Stimulated activated CD4-positive, alpha-beta T cell treated with anti-CD3 and anti-CD28 coated beads, Interleukin-1b, Interleukin-23, amount 100 ng/mL, for 1 hour (primary cell): ENCODE data around the gene RNU1-4.
"Not testable (repeated sequence)": the region's sequence is repeated elsewhere in the genome, so short reads cannot be mapped to it uniquely, and the experiment has no call there.

Experiments
- DNase-seq, 2 donors: peaks; one replicate each; pipeline ENCODE4 v3.0.0-alpha.2; 2020; ENCODE audit warnings: low read depth in 2 of 2

The RNU1-4 gene

DNA sequence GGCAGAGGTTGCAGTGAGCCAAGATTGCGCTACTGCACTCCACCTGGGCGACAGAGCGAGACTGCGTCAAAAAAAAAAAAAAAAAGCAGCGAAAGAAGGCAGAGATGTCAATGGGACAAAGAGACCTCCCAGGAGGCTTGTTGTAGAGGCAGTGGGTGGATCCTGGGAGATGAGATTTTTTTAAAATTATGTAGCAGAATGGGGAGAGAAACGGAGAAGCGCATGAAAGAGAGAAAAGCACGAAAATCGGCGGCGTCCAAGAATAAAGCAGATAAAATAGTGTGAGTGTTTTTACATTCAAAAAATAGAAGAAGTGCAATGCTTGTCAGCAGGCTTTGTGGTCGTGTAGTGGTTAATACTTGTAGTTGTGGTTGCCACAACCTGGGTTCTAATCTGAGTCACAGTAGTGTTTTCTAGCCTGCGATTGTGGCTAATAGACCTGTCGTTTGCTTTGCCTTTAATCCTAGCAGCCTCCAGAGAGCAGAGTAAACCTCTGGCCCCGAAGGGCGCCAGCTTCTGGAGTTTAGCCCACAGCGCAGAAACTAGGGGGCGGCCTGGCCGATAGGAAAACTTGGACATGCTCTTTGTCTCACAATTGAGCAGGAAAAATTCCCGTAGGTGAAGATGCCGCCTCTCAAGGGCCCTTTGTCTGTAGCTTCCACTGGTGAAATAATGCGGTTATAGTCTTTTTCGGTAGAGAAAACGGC lies 11.9 kb upstream of the RNU1-4 start:
- DNase-seq, result not testable (repeated sequence)

DNA sequence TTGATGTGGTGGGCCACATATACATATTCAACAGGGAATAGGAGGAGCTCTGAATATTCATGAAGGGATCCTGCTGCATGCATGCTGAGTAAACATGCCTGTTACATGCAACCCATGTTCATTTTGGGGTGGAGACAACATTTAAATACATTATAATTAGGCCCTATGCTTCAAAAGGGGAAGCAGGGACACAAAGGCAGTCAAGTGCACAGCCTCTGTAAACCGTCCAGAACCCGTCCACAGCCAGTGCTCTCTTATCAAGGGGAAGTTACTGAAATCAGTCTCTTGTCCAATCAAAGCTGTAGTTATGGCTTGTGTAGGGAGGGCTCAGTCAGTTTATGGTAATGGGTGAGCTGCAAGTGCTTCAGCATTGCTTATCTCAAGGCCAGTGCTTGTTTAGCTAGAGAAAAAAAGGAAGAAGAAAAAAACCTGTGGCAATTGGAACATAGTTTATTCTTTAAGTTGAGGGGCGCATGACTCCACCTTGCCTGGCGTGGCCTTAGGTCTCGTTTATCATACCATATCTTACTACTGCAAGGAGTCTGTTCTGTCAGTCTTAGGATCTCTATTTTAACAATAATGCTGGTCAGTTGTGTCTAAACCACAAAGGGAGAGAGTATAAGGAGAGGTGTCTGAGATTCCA lies 7.9 kb upstream of the RNU1-4 start:
- not testable (repeated sequence) for DNase-seq

DNA sequence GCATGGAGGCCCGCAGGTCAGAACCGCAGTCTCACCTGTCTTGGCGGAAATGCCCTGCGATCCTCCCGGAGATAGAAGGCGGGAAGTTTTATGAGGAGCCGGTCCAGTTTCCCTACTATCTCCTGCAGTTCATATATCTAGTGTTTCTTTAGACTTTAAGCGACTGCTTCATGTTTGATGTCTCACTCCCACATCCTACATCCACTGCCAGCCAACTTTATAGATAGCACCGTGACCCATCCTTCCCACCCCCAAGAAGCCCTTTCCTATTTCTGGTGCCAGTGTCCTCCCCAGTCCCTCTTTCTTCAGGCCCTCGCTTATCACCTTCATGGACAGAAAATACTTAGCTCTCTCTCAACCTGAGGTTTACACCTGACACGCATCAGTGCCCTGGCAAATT lies 914 bp downstream of the RNU1-4 start:
- not testable (repeated sequence) for DNase-seq

DNA sequence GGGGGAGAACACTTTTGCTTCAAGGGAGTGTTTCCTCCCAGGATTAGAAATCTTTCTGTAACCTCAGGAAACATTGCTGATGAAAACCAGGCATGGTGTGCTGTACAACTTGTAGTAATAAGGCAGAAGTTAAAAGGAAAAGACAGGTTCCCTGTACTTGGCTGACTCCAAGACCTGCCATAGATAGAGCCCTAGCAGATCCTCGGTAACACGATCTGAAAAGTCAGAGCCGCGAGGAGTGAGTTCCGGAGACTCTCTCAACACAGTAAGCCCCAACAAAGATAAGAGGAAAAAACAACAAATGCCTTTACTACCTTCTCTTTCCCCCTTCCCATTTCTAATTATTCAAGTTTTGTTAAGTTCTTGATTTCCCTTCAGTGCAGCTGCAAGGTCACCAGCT lies 7.3 kb downstream of the RNU1-4 start:
- DNase-seq, result not testable (repeated sequence)

DNA sequence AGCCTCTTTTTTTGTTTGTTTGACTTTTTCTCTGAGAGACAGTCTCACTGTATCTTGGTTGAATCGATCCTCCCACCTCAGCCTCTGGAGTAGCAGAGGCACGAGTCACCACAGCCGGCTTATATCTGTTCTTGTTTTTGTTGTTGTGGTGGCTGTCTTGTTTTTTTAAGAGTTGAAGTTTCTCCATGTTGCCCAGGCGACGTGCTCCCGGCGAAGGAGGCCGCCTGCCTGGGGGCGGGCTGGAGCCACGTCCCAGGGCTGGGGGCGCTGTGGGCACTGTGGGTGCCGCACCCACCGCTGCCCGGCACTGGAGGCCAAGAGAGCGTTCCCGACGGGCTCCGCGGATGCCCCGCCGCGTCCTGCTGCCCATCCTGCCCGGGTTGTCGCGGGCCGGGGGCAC lies 8.4 kb downstream of the RNU1-4 start:
- DNase-seq, result not testable (repeated sequence)

DNA sequence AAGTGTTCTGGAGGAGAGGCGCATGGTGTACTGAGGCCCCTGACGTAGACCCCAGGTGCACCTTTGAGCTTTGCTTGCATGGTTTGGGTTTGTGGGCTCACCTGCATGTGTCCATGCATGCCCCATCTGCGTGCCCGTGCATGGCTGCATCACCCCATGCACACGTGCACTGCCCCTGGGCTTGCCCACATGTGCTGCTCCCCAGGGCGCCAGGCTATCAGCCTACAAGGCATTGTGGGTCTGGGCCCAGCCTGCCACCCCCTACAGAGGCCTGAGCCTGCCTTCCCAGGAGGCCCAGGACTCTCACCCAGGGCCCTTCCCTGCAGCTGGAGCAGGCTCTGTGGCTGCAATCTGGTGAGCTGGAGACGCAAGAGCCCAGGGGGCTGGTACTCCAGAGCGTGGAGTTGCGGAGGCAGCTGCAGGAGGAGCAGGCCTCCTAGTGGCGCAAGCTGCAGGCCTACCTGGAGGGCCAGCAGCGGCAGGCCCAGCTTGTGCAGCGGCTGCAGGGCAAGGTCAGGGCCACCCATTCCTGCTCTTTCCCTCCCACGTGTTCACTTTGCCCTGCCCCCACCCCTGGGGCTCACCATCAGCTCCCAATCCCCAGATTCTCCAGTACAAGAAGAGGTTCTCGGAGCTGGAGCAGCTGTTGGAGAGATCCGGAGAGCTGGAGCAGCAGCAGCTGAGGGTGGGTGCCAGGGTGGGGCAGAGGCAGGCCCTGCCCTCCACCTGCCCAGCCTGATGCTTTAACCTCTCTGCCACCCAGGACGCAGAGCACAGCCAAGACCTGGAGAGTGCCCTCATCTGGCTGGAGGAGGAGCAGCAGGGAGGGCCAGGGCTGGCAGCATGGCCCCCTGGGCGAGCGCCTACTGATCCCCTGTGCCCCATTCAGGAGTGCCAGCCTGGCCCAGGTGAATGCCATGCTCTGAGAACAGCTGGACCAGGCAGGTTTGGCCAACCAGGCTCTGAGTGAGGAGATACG lies 9.9 kb downstream of the RNU1-4 start:
- DNase-seq, result not testable (repeated sequence)

DNA sequence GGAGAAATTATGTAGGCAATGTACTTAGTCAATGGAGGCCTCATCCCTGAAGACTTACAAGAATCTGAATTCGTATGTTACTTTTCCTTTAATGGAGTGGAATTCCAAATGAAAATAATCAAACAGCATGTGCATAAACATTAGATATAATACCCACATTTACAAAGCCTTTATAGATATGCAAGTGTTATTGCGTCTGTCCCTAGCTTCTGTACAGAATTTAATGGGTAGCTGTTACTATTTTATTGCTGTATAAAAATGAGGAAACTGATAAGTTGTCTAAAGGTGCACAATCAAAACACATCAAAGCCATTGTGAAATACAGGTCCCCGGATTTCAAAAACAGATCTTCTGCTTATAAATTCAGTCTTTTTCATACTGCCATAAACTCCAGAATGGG lies 12.5 kb downstream of the RNU1-4 start:
- DNase-seq, result not testable (repeated sequence)

DNA sequence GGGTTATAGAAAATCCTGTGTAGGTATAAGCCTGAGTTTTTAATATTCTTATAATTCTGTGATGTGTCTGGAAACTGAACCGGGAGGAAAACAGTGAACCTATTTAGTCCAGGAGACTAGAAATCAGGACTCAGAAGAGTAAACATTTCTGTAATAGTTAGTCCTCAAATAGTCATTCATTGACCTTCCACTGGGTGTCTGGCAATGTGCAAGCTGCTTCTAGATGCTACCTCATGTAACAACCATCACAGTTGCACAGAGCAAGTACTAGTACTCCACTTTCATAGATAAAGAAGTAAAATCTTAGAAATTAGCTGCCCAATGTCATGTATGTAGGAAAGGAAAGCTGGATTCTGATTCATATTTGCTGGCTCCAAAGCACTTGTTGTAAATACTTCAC lies 15.1 kb downstream of the RNU1-4 start:
- not testable (repeated sequence) for DNase-seq

DNA sequence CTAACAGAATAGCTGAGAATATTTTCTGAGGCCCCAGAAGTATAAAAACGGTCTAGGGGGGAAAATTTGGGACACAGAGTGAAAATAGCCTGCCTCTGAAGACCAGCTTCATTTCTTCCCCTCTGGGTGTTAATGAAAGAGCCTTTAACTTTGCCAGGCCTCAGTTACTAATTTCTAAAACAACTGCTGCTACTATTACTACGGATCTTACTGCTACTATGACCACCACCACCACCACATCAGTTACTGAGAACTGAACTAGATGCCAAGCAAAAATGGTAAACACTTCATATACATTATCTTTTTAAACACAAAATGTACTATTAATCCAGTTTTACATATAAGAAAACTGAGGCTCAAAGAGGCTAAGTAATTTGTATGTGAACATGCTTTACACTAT lies 15.6 kb downstream of the RNU1-4 start:
- DNase-seq, result not testable (repeated sequence)

DNA sequence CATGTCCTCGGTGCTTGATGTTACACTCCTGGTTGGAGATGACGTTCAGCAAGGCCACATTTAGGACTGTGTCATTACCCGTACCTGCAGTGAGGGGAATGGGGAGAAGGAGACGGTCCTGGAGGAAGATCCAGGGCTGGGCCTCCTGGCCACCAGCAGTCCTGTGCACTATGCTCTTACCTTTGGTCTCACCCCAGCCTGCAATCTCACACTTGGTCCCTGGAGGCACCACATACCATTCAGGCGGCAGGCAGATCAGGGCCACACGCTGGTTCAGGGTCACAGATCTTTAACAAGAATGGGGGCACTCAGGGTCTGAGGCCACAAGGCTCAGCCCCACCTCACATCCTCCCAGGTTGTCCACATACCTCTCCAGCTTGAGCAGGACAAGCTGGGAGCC lies 17.3 kb downstream of the RNU1-4 start:
- not testable (repeated sequence) for DNase-seq

DNA sequence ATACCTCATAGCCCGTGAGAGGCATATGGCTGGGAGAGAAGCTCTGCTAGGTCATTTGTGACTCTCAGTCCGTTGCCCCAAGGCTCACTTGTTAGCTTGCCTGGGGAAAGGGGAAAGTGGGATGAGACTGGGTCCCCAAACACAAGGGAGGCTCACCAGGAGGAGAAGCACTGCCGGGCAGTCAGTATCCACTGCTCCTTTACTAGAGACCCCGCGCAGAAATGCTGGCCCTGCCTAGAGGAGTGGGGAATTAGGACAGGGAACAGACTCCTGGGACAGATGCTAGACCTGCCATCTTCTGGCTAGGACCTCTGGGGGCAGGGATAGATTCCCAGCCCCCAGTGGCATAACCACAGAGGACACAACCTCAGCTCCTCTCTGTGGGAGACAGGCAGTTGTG lies 17.7 kb downstream of the RNU1-4 start:
- not testable (repeated sequence) for DNase-seq

DNA sequence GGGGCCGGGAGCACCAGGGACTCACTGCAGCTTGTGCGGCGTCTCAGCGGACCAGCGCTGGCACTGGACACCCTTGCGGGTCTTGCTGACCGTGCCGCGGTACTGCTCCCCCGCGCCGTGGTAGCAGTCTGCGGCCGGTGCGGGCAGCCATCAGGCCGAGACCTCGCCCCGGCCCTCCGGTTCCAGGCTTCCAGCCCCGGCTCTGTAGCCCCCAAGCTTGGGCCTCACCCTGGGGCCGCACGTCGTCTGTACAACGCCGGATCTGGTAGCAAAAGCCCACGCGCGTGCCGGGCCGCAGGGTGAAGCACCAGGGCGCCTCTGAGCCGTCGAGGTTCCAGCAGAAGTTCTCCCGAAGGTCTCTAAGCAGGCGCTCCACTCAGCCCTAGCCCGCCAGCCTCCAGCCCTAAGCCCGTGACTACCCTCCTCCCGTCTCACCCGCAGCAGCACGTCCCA lies 18.8 kb downstream of the RNU1-4 start:
- DNase-seq, result not testable (repeated sequence)

DNA sequence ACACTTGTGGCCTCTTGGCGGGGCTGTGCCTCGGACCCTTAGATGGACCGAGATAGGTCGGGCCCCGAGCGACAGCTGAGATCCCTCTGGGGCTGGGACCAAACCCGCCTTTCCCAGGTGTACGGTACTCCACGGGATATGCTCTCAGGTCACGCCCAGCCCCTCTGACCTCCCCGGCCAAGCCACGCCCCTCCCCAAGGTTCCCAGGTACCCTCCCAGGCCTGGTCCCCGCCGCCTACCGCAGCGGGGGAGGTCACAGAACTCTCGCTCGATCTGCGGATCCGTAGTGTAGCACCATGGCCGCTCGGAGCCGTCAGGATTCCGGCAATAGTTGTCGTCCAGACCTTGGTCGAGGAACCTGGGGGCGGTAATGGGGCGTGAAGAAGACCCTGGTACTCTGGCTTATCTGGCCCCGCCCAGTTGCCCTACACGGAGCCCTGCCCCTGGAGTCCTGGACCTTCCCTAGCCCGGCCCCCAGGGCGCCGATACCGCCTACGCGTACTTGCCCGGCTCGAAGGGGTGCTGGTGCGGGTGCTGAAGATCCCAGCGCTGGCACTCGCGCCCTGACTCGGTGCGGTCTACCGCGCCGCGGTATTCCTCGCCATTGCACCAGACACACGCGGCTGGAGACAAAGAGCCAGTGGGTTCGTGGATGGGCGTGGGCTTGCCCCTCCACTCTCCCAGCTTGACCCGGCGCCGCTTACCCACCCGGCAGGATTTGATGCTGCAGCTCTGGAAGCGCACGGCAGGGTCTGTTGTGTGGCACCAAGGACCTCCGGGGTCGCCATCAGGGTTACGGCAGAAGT lies 19.5 kb downstream of the RNU1-4 start:
- DNase-seq, result not testable (repeated sequence)

DNA sequence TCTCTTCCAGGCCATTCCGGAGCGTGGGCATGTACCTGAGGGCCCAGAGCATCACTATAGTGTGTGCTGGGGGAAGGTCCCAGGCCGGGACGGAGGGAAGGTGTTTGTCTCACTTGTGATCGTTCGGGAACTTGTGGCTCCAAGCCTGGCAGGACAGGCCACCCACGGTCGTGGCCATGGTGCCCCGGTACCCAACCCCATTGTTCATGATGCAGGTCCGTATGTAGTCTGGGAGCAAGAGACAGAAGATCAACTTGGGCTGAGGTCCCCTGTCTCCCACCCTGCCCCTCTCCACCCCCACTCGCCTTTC lies 20.1 kb downstream of the RNU1-4 start:
- not testable (repeated sequence) for DNase-seq

DNA sequence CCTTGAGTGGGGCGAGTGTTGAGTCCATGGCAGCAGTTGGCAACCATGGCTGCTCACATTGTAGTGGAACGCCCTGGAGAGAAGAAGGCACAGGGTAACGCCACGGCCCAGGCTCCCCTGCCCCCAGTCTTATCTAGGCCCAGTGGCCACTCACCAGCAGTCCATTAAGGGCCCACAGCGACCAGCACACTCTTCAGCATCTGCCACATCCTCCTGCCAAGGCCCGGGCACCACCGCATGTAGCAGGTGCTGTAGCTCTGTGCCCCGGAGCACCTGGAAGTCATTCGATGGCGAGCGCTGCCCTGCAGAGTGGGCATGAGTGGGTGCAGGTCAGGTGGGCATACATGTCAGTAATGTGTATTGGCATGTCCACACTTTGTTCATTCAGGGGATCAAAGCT lies 20.5 kb downstream of the RNU1-4 start:
- DNase-seq, result not testable (repeated sequence)

DNA sequence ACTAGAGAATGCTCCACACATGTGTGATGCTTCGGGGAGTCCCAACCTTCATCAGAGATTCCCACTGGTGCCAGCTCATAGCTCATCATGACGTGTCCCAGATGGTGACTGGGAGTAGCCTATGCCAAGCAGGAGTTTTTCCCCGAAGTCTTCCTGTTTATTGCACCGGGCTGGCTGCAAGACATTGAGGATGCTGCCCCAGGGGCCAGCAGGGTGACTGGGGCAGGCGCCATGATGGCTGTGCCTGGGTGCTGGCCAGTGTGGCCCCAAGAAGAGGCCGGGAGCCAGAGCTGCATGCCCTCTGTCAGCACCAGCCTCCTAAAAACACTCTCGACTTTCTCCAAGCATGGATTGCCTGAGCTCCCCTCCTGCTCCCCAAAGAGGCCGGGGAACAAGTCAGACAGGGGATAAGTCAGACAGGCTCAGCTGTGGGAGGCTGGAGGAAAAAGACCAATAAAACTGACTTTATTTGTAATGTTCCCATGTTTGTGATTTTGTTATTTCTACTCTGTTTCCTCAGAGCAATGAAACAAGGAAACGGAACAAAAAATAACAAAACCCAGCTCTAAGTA lies 24.0 kb downstream of the RNU1-4 start:
- DNase-seq, result not testable (repeated sequence)

DNA sequence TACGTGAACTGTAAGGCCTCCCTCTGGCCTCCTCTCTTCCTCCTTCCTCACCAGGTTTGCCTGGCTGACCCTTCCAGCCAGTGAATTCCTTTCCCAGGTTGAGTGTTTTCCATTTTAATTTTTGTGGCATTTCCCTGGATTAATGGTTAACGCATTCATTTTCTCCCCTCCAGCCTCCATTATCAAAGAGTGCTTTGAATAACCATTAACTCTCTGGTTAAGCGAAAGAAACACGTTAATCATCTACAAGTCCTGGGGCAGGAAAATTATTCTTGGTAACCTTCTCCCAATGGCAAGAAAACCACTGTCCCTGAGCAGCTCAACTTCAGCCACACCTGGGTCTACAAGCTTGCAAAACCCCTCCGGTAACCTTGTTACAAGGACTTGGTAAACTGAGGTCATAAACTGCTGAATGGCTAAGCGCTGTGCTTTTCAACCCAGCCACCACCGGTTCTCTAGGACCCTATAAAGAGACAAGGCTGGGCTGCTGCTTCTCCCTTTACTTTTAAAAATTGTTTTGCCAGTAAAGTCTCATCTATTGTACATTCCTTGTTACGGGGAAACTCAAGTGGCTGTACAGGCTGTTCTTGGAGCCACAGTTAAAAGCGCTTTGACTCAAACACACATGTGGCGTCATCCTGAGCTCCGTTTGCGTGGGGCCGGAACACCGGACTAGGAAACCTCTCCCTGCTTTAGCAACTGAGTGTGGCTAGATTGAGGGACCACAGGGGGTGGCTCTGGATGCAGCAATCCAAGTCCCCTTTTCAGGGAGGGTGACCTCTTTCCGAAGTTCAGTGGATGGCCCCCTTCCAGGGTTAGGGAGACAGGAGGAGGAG lies 24.7 kb downstream of the RNU1-4 start:
- not testable (repeated sequence) for DNase-seq

DNA sequence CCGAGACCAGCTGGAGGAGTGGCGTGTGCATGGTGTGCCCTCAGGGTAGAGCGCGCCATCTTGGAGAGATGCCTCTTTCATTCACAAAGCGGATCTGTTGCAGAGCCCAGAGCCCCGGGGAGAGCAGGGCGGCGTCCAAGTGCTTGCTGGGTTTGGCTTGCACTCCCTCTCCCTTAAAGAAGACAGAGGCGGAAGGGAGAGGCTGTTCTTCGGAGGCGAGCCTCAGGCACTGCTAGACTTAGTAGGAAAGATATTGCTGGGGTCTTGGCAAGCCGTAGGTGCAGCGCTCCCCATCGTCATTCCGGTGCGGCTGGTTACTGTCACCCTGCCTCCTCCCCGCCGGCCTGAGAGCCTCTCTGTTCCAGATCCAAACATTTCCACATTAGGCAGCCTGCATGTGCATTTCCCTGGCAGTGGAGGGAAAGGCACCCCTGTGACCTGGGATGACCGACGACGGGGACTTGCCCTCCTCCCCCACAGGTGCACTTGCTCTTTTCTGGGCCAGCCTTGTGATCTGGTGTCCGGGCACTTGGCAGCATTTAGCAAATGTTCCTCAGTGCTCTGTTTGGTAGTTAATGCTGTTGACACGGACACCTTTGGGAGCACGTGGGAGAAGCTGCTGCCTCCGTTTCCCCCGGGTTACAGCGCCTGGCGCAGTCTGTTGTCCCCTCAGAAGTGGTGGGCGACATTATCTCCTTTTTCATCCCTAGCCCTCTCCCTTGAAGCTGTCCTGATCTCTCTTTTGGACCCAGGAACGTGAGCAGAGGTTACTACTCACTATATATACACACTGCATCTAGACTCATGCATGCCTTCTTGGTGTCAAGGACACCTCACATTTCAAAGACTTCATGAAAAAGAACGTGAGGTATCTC lies 25.7 kb downstream of the RNU1-4 start:
- DNase-seq, result not testable (repeated sequence)

DNA sequence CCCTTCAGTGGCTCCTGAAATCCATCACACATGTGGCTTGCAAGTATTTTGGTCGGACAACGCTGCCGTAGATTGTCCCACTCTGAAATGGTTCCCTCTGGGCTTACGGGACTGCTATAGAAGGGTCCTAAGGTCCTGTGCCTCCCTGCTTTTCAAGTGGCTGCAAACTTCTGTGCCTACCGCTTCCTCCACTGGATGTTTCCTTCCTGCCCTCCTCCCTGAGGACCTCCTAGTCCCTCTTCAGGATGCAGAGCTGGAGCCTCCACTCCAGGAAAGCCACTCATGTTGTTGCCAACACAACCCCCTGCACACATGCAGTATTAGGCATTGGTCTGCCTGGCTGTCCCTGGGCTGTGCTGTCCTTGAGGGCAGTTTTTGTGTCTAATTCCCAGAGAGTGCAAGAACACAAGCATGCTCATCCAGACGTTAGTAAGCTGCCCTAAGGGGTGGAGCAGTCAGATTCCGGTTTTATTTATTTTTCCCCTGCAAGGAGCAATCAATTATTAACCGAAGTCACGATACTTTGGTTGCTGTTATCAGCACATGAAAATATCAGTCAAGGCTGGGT lies 26.5 kb downstream of the RNU1-4 start:
- DNase-seq, result not testable (repeated sequence)
